ENCODE data around the gene GLG1. TPM values are rescaled to one million over a fixed set of nuclear protein-coding genes. Genes with fewer than 3 reads are reported as not detected.

GLG1 gene
- total RNA-seq, 1 experiment from 2014 or later = 135 TPM

- Histone ChIP-seq H3K27me3 (ENCODE audit: insufficient read depth, low read length) (no peaks in the 10 kb centered on the region), H4K20me1 (ENCODE audit: control insufficient read depth, insufficient read depth, insufficient read length) (no peaks in the 10 kb centered on the region), H3K23ac (ENCODE audit: insufficient read length, low read depth, low read length) (no peak overlapping the region), H4K5ac (ENCODE audit: insufficient read length, low read depth, low read length) (no peak overlapping the region), H2AK5ac (ENCODE audit: insufficient read length, low read length) (no peak overlapping the region), H3K79me1 (ENCODE audit: insufficient read depth, low read depth, low read length, poor library complexity, severe bottlenecking) (no peaks in the 10 kb centered on the region), H3K79me2 (ENCODE audit: insufficient read depth, low read length) (no peaks in the 10 kb centered on the region), H2BK12ac (ENCODE audit: insufficient read length, low read depth, low read length) (no peak overlapping the region), H2BK120ac (ENCODE audit: low read depth, low read length, poor library complexity, severe bottlenecking) (no peak overlapping the region), H3K23me2 (ENCODE audit: insufficient read length, low read depth, low read length, poor library complexity, severe bottlenecking) (no peaks in the 10 kb centered on the region), H4K91ac (ENCODE audit: insufficient read length, low read depth, low read length) (no peak overlapping the region), H3K4me1 (ENCODE audit: insufficient read depth, low read length) (no peaks in the 10 kb centered on the region), H3K56ac (ENCODE audit: insufficient read length, low read depth, low read length) (no peak overlapping the region), H3K4ac (ENCODE audit: low read depth, low read length) (no peak overlapping the region), H3K18ac (ENCODE audit: insufficient read length, low read depth, low read length) (no peak overlapping the region), H2BK5ac (ENCODE audit: insufficient read length, low read length) (no peak overlapping the region), H3T11ph (ENCODE audit: low read length) (no peak overlapping the region), H2BK20ac (ENCODE audit: low read depth, low read length, poor library complexity, severe bottlenecking) (no peak overlapping the region), H3K14ac (ENCODE audit: insufficient read depth, low read length) (no peak overlapping the region), H4K8ac (replicated peaks; ENCODE audit: insufficient read length, low read depth, low read length) (no peak overlapping the region), H3K4me2 (ENCODE audit: insufficient read depth, insufficient read length, low read length) (no peak overlapping the region), H3K9ac (ENCODE audit: extremely low read depth, insufficient read length, low read length) (no peak overlapping the region), H3K9me3 (ENCODE audit: control insufficient read depth, low read depth, low read length) (no peaks in the 10 kb centered on the region), H3K27ac (ENCODE audit: insufficient read length, low read depth, low read length) (no peak overlapping the region), H2BK15ac (ENCODE audit: low read depth, low read length) (no peak overlapping the region), H2AFZ (ENCODE audit: low read length) (no peak overlapping the region)
- no peak overlapping the region for H3K4me3 Mint-ChIP-seq
- TF ChIP-seq CTCF (conservative IDR thresholded peaks at IDR 0.05) = no peak
- no peak for DNase-seq
- peaks cover 0 to 6% of the 10 kb centered on the region in 2 experiments; a peak in 2 of 5 replicates for H3K9me3 Mint-ChIP-seq
- no peak overlapping the region; a peak in 1 of 7 replicates for H3K27ac Mint-ChIP-seq
- H3K27me3 Mint-ChIP-seq (ENCODE audit: low read depth) = no peaks in the 10 kb centered on the region
- H3K36me3 Mint-ChIP-seq (ENCODE audit: insufficient read depth in 1 of 3, low read depth in 3 of 3) = peaks cover 0 to 14% (median 2%) of the 10 kb centered on the region in 3 experiments; a peak in 4 of 7 replicates
- no CpG with 5 or more reads among the region's 7 CpGs for WGBS (ENCODE audit: extremely low coverage, insufficient read length, low lambda C conversion rate)
- no peaks in the 10 kb centered on the region for H3K4me1 Mint-ChIP-seq
These were observed 167.2 kb downstream of the GLG1 start for GRCh38 chr16:74439685-74440084.

All from H9 (cell line).